ENCODE results near the gene LIN54.
"Not testable (repeated sequence)": the region's sequence is repeated elsewhere in the genome, so short reads cannot be mapped to it uniquely, and the experiment has no call there.

GRCh38 chr4:83023599-83023998, 13.0 kb upstream of the LIN54 start:
- TF ChIP-seq, protein P1, sequence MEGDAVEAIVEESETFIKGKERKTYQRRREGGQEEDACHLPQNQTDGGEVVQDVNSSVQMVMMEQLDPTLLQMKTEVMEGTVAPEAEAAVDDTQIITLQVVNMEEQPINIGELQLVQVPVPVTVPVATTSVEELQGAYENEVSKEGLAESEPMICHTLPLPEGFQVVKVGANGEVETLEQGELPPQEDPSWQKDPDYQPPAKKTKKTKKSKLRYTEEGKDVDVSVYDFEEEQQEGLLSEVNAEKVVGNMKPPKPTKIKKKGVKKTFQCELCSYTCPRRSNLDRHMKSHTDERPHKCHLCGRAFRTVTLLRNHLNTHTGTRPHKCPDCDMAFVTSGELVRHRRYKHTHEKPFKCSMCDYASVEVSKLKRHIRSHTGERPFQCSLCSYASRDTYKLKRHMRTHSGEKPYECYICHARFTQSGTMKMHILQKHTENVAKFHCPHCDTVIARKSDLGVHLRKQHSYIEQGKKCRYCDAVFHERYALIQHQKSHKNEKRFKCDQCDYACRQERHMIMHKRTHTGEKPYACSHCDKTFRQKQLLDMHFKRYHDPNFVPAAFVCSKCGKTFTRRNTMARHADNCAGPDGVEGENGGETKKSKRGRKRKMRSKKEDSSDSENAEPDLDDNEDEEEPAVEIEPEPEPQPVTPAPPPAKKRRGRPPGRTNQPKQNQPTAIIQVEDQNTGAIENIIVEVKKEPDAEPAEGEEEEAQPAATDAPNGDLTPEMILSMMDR (IDR thresholded peaks at IDR 0.05), result not testable (repeated sequence)
- TF ChIP-seq REST (IDR thresholded peaks at IDR 0.05; ENCODE audit: insufficient read depth in 1 of 2, low read depth in 2 of 2, low read length in 1 of 2), result not testable (repeated sequence)
